CD4-positive, alpha-beta T cell treated with Interleukin-17A for 4 hours (primary cell): ENCODE data around the gene FBXO8.

Experiments
- DNase-seq: peaks from one replicate; pipeline ENCODE4 v3.0.0-alpha.2; 2020; ENCODE audit warnings: mixed read lengths

FBXO8 gene

GRCh38 chr4:174204164-174204831, 79.2 kb downstream of the FBXO8 start:
- DNase-seq, result no peak

GRCh38 chr4:174201871-174202270, 81.6 kb downstream of the FBXO8 start:
- DNase-seq, result no peak

GRCh38 chr4:174199735-174200134, 83.7 kb downstream of the FBXO8 start:
- DNase-seq, result no peak

- no peak for DNase-seq
Measured at GRCh38 chr4:174198828-174199227, 84.6 kb downstream of the FBXO8 start.

- DNase-seq, result no peak
Measured at GRCh38 chr4:174198396-174198795, 85.1 kb downstream of the FBXO8 start.

- no peak for DNase-seq
Measured at GRCh38 chr4:174193438-174194374, 89.8 kb downstream of the FBXO8 start.

GRCh38 chr4:174192943-174193342, 90.5 kb downstream of the FBXO8 start:
- no peak for DNase-seq

GRCh38 chr4:174190832-174191500, 92.5 kb downstream of the FBXO8 start:
- DNase-seq, result no peak

GRCh38 chr4:174189392-174190015, 94.0 kb downstream of the FBXO8 start:
- no peak for DNase-seq
